GM12891 (cell line): ENCODE results near the gene RNF144A.

Experiments
- DNase-seq: peaks from one replicate; pipeline ENCODE4 v3.0.0; 2011; ENCODE audit warnings: low spot score; ENCODE audit not compliant: insufficient read length
- FAIRE-seq: peaks from 2 replicates; lab custom pipeline; 2011; peaks lifted over from hg19 to GRCh38; lab: Jason Lieb, UNC
- PAX5 ChIP-seq: IDR thresholded peaks from 2 replicates; pipeline ENCODE4 v1.6.1; 2011; ENCODE audit warnings: low read length, moderate library complexity, mild to moderate bottlenecking; ENCODE audit not compliant: insufficient read depth, severe bottlenecking
- POLR2A ChIP-seq: IDR thresholded peaks from 2 replicates; pipeline ENCODE4 v1.6.1; 2011; ENCODE audit warnings: low read depth, low read length, control low read depth
- POLR2AphosphoS5 ChIP-seq: IDR thresholded peaks from 2 replicates; pipeline ENCODE4 v1.6.1; 2011; ENCODE audit warnings: low read depth, low read length, control low read depth
- POU2F2 ChIP-seq: IDR thresholded peaks from 2 replicates; pipeline ENCODE4 v1.6.1; 2011; ENCODE audit warnings: low read depth, mild to moderate bottlenecking, control low read depth, low read length, moderate library complexity
- SPI1 ChIP-seq: IDR thresholded peaks from 2 replicates; pipeline ENCODE4 v1.6.1; 2011; ENCODE audit warnings: low read depth, low read length, control low read depth
- TAF1 ChIP-seq: IDR thresholded peaks from 2 replicates; pipeline ENCODE4 v1.6.1; 2011; ENCODE audit warnings: low read depth, low read length, control low read depth

The RNF144A gene

DNA sequence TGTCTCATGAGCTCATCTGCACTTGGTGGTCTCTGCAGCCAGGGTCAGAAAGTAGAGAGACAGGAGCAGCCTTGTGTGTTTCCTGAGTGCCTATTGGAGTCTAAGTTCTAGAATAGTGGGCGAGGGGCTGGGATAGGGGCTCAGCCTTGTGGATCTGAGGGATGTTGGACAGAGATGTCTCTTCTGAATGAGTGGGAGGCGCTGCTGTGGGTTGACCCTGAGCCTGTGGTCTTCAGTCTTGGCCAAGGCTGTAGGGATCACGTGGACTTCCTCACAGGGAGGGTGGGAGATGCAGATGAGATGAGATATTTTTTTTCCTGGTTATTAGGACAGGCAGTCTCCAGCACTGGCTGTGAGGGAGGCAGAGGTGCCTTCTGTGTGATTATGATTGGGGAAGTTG lies 61.8 kb downstream of the RNF144A start:
- TF ChIP-seq POLR2AphosphoS5, result no peak
- TF ChIP-seq SPI1, result no peak
- TF ChIP-seq PAX5, result no peak
- TF ChIP-seq POLR2A, result no peak
- no peak for TF ChIP-seq POU2F2
- TF ChIP-seq TAF1, result no peak
- no peak for FAIRE-seq

DNA sequence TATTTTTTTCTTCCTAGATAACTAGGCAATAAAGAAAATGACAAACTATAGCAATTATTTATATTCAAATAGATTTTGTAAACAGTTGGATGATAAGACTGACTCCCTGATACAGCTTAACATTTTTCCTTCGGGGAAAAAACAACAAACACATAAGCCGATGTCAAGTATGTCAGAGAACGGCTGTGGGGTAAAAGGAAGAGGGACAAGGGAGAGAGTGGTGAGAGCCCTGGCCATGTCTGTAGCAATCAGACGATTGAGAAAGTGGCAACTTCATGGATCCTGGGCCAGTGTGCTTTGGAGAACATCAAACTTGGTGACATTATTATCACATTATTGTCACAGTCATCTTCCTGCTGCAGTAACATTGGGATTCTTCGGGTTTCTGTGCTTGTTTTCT lies 65.2 kb downstream of the RNF144A start:
- no peak for FAIRE-seq
- TF ChIP-seq POLR2AphosphoS5 (no peak), POLR2A (no peak), POU2F2 (no peak), TAF1 (no peak), SPI1 (no peak), PAX5 (no peak)
- DNase-seq, result no peak

More for the DNA sequence above, 61.8 kb downstream of the RNF144A start:
- DNase-seq, result no peak

DNA sequence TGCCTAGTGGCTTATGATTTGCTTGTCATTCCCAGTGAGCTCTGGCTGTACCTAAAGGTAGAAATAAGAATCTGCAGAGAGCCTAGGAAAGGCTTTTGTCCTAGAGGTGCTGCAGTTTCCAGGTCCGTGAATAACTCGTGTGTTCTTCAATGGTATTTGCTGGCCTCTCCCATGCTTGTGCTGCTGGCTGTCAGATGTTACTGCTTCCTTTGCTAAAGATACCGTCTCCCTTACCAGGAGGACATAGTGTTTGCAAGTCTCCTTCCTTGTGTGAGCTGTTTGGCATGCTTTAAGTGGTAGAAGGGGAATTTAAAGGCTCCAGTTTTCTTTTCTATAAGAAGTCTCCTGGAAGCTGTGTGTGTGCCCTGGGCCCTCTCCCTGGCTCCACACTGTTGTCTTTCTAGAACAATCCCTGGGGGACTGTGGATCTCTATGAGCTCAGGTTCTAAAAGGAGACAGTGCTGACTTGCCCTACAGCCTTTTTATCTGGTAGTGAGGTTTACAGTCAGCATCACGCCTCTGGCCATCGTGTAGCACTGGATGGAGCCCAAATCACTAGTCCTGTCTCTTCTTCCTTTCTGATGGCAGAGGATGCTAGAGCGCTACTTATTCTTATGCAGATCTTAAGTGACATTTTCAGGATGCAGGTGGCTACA lies 65.8 kb downstream of the RNF144A start:
- TF ChIP-seq SPI1 (no peak), TAF1 (no peak), POLR2AphosphoS5 (no peak), POU2F2 (no peak), POLR2A (no peak), PAX5 (no peak)
- no peak for FAIRE-seq
- no peak for DNase-seq

DNA sequence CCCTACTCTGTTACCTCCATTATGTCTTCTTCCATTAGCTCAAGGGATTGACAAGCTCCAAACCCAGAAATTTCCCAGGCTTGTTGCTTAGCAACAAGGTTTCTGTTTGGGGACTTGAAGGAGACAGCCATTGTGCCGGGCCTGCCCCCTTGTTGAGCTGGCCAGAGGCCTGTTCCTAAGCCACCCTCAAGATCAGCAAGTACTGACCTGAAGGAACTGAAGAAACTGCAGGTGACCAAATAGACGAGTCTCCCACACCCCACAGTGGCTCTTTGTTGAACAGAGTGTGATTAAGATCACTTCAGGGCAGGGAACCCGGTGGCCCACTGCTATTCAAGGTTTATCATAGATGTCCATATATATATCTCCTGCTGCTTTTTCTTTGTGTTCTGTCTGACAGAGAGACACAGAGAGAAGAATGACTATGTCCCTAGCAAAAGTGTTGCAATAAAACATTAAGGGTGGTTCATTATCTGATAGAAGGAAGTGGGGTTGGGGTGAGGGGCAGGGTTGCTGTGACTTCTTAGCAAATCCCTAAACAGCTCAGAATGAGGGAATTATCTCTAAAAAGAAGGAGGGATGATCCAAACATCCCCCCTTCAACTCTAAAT lies 69.2 kb downstream of the RNF144A start:
- no peak for DNase-seq
- FAIRE-seq, result no peak
- TF ChIP-seq POLR2A, result no peak
- no peak for TF ChIP-seq POU2F2
- no peak for TF ChIP-seq PAX5
- no peak for TF ChIP-seq POLR2AphosphoS5
- no peak for TF ChIP-seq TAF1
- no peak for TF ChIP-seq SPI1

DNA sequence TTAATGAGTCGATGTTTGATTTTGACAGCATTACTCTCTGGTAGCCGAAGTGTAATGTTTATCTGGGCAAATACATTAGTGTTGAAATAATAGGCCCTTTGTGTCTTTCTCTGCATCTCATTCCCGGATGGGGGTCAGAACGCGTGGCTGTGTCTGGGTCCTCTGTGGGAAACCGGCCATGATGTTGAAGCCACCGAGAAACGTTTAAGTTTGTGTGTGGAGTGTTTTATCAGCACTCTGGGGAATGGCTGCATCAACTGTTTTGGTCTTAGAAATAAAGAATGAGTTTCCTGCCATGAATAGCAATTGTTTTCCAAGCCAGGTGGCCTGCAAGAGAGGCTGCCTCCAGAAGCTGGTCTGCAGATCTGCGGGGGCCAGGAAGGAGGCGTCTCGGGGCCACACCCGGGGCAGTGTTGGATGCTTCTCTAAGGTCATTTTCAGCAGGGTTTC lies 69.7 kb downstream of the RNF144A start:
- no peak for FAIRE-seq
- TF ChIP-seq PAX5 (no peak), SPI1 (no peak), POLR2A (no peak), POLR2AphosphoS5 (no peak), TAF1 (no peak), POU2F2 (no peak)
- DNase-seq, result no peak

DNA sequence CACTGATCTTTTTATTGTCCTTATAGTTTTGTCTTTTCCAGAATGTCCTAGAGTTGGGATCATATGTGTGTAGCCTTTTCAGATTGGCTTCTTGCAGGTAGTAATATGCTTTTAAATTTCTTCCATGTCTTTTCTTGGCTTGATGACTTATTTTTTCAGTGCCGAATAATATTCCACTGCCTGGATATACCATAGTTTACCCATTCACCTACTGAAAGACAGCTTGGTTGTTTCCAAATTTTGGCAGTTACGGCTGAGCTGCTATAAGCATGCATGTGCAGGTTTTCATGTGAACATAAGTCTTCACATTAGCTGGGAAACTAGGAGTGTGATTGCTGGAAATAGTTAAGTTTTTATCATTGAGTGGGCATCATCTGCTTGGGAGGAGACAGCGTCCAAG lies 73.7 kb downstream of the RNF144A start:
- no peak for TF ChIP-seq PAX5
- TF ChIP-seq POLR2A, result no peak
- no peak for TF ChIP-seq SPI1
- no peak for TF ChIP-seq POU2F2
- TF ChIP-seq POLR2AphosphoS5, result no peak
- TF ChIP-seq TAF1, result no peak
- no peak for FAIRE-seq
- no peak for DNase-seq

DNA sequence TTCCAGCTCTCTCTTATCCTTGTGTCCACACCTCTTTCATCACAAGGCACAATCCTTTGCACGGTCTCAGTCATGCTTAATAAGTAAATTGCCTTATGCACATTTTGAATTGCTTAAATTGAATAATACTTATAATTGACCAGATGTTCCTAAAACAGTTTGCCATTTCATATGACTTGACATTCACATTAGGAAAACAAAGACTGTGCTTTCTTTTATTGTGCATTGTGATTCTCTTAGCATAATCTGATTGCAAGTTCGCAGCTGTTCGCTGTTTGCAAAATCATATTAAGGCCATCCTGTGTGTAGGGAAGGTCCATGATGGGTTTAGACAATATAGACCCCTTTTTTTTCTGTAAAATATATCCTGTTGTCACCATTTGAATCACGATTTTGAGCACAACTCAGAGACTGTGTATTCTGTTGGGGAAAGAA lies 75.6 kb downstream of the RNF144A start:
- TF ChIP-seq POLR2A (no peak), PAX5 (no peak), POLR2AphosphoS5 (no peak), SPI1 (no peak), TAF1 (no peak), POU2F2 (no peak)
- FAIRE-seq, result no peak
- DNase-seq, result no peak

DNA sequence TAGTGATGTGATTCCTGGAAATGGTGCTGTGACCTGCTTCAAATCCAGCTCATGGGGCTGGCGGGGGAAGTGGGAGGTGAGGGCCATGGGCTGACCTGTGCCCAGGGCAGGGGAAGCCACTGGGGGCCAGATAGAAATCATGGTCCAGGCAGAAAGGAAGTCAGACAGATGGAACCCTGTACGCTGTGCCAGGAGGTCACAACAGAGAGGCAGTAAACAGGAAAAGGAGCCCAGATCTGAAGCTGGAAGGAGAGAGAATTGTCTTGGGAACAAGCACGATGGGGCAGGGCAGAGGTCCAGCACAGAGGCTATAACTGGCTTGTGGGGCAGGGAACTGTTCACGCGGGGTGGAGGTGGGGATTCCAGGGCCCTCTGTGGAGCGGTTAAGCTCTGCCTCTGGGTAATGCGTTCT lies 76.0 kb downstream of the RNF144A start:
- TF ChIP-seq POLR2A (no peak), SPI1 (no peak), TAF1 (no peak), POU2F2 (no peak)
- FAIRE-seq (no peak), DNase-seq (no peak)

DNA sequence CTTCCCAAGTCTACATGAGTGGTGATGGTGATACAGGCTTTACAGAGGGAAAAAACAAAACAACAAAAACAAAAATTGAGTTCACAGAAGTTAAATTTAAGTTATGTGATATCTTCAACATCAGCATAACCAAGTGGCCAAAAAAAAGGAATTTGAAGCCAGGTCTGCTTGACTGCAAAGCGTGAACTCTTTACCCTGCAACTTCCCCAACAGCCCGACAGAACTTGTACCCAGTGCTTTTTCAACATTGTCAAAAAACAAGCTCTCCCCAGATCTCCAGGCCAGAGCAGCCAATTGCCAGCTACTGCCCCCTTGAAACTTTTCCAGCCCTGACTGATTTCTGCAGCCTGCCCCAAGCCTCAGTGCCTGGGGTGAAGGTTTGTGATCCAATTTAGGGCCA lies 76.7 kb downstream of the RNF144A start:
- TF ChIP-seq POU2F2 (no peak), TAF1 (no peak), SPI1 (no peak), POLR2A (no peak), PAX5 (no peak), POLR2AphosphoS5 (no peak)
- FAIRE-seq (no peak), DNase-seq (no peak)
